Activated CD8-positive, alpha-beta memory T cell treated with anti-CD3 and anti-CD28 coated beads, Interleukin-2, amount 10 ng/mL, durations not matched to agents 7 days and 5 days (primary cell): Measurements from ENCODE around the gene BMP10. TPM values are rescaled to one million over a fixed set of nuclear protein-coding genes. Genes with fewer than 3 reads are reported as not detected.

ENCODE experiments used
- ATAC-seq: fragments of 150-1000 bp; cut with Tn5 transposase; one replicate; pipeline ENCODE4 v1.10.0; 2021; ENCODE audit warnings: moderate library complexity
- CTCF ChIA-PET: fragments of 350-600 bp; sonication (Branson Sonifier 250); formaldehyde crosslinking; loops from one replicate; lab custom pipeline; 2021; ENCODE audit warnings: antibody characterized with exemption; lab: Charles Lee
- DNase-seq: peaks from one replicate; pipeline ENCODE4 v3.0.0-alpha.2; 2020
- H3K27ac Mint-ChIP-seq: one replicate; pipeline ENCODE4 v1.8.0; 2021; ENCODE audit warnings: mild to moderate bottlenecking, mixed read lengths
- H3K27me3 Mint-ChIP-seq: one replicate; pipeline ENCODE4 v1.8.0; 2021; ENCODE audit warnings: mixed read lengths
- H3K36me3 Mint-ChIP-seq: one replicate; pipeline ENCODE4 v1.8.0; 2021; ENCODE audit warnings: mild to moderate bottlenecking, mixed read lengths
- H3K4me1 Mint-ChIP-seq: one replicate; pipeline ENCODE4 v1.8.0; 2021; ENCODE audit warnings: mixed read lengths
- H3K4me3 Mint-ChIP-seq: one replicate; pipeline ENCODE4 v1.8.0; 2021; ENCODE audit warnings: mild to moderate bottlenecking, moderate library complexity, mixed read lengths
- H3K9me3 Mint-ChIP-seq: one replicate; pipeline ENCODE4 v1.8.0; 2022; ENCODE audit warnings: low read depth, mixed read lengths
- total RNA-seq, 2 experiments: library from RNA; stranded (reverse); gene quantifications; one replicate each; pipeline ENCODE4 v1.2.3, GENCODE V29; 2021

BMP10 gene
- total RNA-seq, 2 experiments from 2014 or later = not detected

- H3K27me3 Mint-ChIP-seq = peaks cover 9% of the 10 kb centered on the region
- DNase-seq (no peak), ATAC-seq (no peak)
- CTCF ChIA-PET = no interaction called here
- H3K4me1 Mint-ChIP-seq = no peaks in the 10 kb centered on the region
- no peaks in the 10 kb centered on the region for H3K9me3 Mint-ChIP-seq
- H3K36me3 Mint-ChIP-seq = no peaks in the 10 kb centered on the region
- H3K4me3 Mint-ChIP-seq = no peak overlapping the region
- no peak overlapping the region for H3K27ac Mint-ChIP-seq
Observed at GRCh38 chr2:68885074-68885810, 14.0 kb upstream of the BMP10 start.

GRCh38 chr2:68880213-68880612, 9.0 kb upstream of the BMP10 start:
- no peak for ATAC-seq
- no peaks in the 10 kb centered on the region for H3K36me3 Mint-ChIP-seq
- CTCF ChIA-PET = interaction anchor here (1.4 kb wide), 1 partner anchor 25 kb away, joined by 3 read pairs; no protein-coding TSS in a partner anchor
- no peak overlapping the region for H3K27ac Mint-ChIP-seq
- no peaks in the 10 kb centered on the region for H3K4me1 Mint-ChIP-seq
- H3K27me3 Mint-ChIP-seq = peaks cover 33% of the 10 kb centered on the region
- no peaks in the 10 kb centered on the region for H3K9me3 Mint-ChIP-seq
- no peak for DNase-seq
- no peak overlapping the region for H3K4me3 Mint-ChIP-seq

- no peak overlapping the region for H3K27ac Mint-ChIP-seq
- no peaks in the 10 kb centered on the region for H3K4me1 Mint-ChIP-seq
- CTCF ChIA-PET = interaction anchor here (1.4 kb wide), 1 partner anchor 26 kb away, joined by 3 read pairs; no protein-coding TSS in a partner anchor
- ATAC-seq (no peak), DNase-seq (no peak)
- H3K36me3 Mint-ChIP-seq = no peaks in the 10 kb centered on the region
- no peaks in the 10 kb centered on the region for H3K9me3 Mint-ChIP-seq
- H3K4me3 Mint-ChIP-seq = no peak overlapping the region
- H3K27me3 Mint-ChIP-seq = peaks cover 33% of the 10 kb centered on the region
Observed at GRCh38 chr2:68879296-68879695, 8.1 kb upstream of the BMP10 start.

GRCh38 chr2:68878753-68879152, 7.6 kb upstream of the BMP10 start:
- H3K4me3 Mint-ChIP-seq = no peak overlapping the region
- ATAC-seq (no peak), DNase-seq (no peak)
- no peaks in the 10 kb centered on the region for H3K9me3 Mint-ChIP-seq
- no peaks in the 10 kb centered on the region for H3K4me1 Mint-ChIP-seq
- peaks cover 33% of the 10 kb centered on the region for H3K27me3 Mint-ChIP-seq
- H3K27ac Mint-ChIP-seq = no peak overlapping the region
- H3K36me3 Mint-ChIP-seq = no peaks in the 10 kb centered on the region
- CTCF ChIA-PET = interaction anchor here (1.4 kb wide), 1 partner anchor 27 kb away, joined by 3 read pairs; no protein-coding TSS in a partner anchor

GRCh38 chr2:68878071-68878711, 7.0 kb upstream of the BMP10 start:
- Mint-ChIP-seq H3K4me1 (no peaks in the 10 kb centered on the region), H3K27ac (no peak overlapping the region), H3K4me3 (no peak overlapping the region), H3K9me3 (no peaks in the 10 kb centered on the region), H3K27me3 (peaks cover 33% of the 10 kb centered on the region), H3K36me3 (no peaks in the 10 kb centered on the region)
- DNase-seq = no peak
- ATAC-seq = no peak
- CTCF ChIA-PET = no interaction called here

GRCh38 chr2:68877079-68877772, 6.0 kb upstream of the BMP10 start:
- Mint-ChIP-seq H3K4me3 (no peak overlapping the region), H3K36me3 (no peaks in the 10 kb centered on the region), H3K9me3 (no peaks in the 10 kb centered on the region), H3K27me3 (peaks cover 30% of the 10 kb centered on the region), H3K27ac (no peak overlapping the region), H3K4me1 (no peaks in the 10 kb centered on the region)
- ATAC-seq (no peak), DNase-seq (no peak)
- CTCF ChIA-PET = no interaction called here

GRCh38 chr2:68870215-68870614, 982 bp downstream of the BMP10 start:
- H3K4me3 Mint-ChIP-seq = no peak overlapping the region
- CTCF ChIA-PET = interaction anchor here (1.3 kb wide), 1 partner anchor 55 kb away, joined by 5 read pairs; no protein-coding TSS in a partner anchor
- H3K27ac Mint-ChIP-seq = no peak overlapping the region
- no peaks in the 10 kb centered on the region for H3K4me1 Mint-ChIP-seq
- H3K27me3 Mint-ChIP-seq = peaks cover 10% of the 10 kb centered on the region
- DNase-seq = no peak
- H3K9me3 Mint-ChIP-seq = no peaks in the 10 kb centered on the region
- H3K36me3 Mint-ChIP-seq = no peaks in the 10 kb centered on the region
- no peak for ATAC-seq

GRCh38 chr2:68865108-68865507, 6.1 kb downstream of the BMP10 start:
- ATAC-seq (no peak), DNase-seq (no peak)
- Mint-ChIP-seq H3K27ac (no peak overlapping the region), H3K4me1 (peaks cover 9% of the 10 kb centered on the region), H3K4me3 (no peak overlapping the region), H3K9me3 (no peaks in the 10 kb centered on the region), H3K27me3 (peaks cover 4% of the 10 kb centered on the region), H3K36me3 (no peaks in the 10 kb centered on the region)
- CTCF ChIA-PET = no interaction called here

GRCh38 chr2:68863996-68864395, 7.2 kb downstream of the BMP10 start:
- no peak overlapping the region for H3K27ac Mint-ChIP-seq

GRCh38 chr2:68862889-68863288, 8.3 kb downstream of the BMP10 start:
- ATAC-seq (no peak), DNase-seq (no peak)
- Mint-ChIP-seq H3K4me1 (peaks cover 12% of the 10 kb centered on the region), H3K36me3 (no peaks in the 10 kb centered on the region), H3K27ac (no peak overlapping the region), H3K27me3 (peaks cover 2% of the 10 kb centered on the region), H3K4me3 (no peak overlapping the region), H3K9me3 (no peaks in the 10 kb centered on the region)
- CTCF ChIA-PET = interaction anchor here (1.5 to 1.9 kb wide), 2 partner anchors 27 to 63 kb away, joined by 4 to 5 read pairs; no protein-coding TSS in a partner anchor

More at GRCh38 chr2:68863996-68864395, 7.2 kb downstream of the BMP10 start:
- Mint-ChIP-seq H3K4me3 (no peak overlapping the region), H3K36me3 (no peaks in the 10 kb centered on the region), H3K4me1 (peaks cover 9% of the 10 kb centered on the region), H3K9me3 (no peaks in the 10 kb centered on the region), H3K27me3 (peaks cover 6% of the 10 kb centered on the region)
- CTCF ChIA-PET = interaction anchor here (1.9 kb wide), 1 partner anchor 62 kb away, joined by 4 read pairs; no protein-coding TSS in a partner anchor
- ATAC-seq = no peak
- no peak for DNase-seq

GRCh38 chr2:68861330-68861729, 9.9 kb downstream of the BMP10 start:
- Mint-ChIP-seq H3K4me3 (no peak overlapping the region), H3K9me3 (no peaks in the 10 kb centered on the region), H3K36me3 (no peaks in the 10 kb centered on the region), H3K27ac (no peak overlapping the region), H3K27me3 (peaks cover 2% of the 10 kb centered on the region), H3K4me1 (peaks cover 16% of the 10 kb centered on the region)
- ATAC-seq = no peak
- CTCF ChIA-PET = no interaction called here
- DNase-seq = no peak

- Mint-ChIP-seq H3K4me1 (peaks cover 16% of the 10 kb centered on the region), H3K27me3 (peaks cover 2% of the 10 kb centered on the region), H3K9me3 (no peaks in the 10 kb centered on the region), H3K27ac (no peak overlapping the region), H3K4me3 (no peak overlapping the region), H3K36me3 (no peaks in the 10 kb centered on the region)
- DNase-seq (no peak), ATAC-seq (no peak)
- CTCF ChIA-PET = interaction anchor here (2.2 kb wide), 1 partner anchor 9 kb away, joined by 6 read pairs; no protein-coding TSS in a partner anchor
Observed at GRCh38 chr2:68860111-68860510, 11.1 kb downstream of the BMP10 start.

GRCh38 chr2:68857855-68858456, 13.2 kb downstream of the BMP10 start:
- no peaks in the 10 kb centered on the region for H3K9me3 Mint-ChIP-seq
- H3K27ac Mint-ChIP-seq = no peak overlapping the region
- no peaks in the 10 kb centered on the region for H3K36me3 Mint-ChIP-seq
- ATAC-seq (no peak), DNase-seq (no peak)
- H3K27me3 Mint-ChIP-seq = peaks cover 7% of the 10 kb centered on the region
- H3K4me3 Mint-ChIP-seq = no peak overlapping the region
- CTCF ChIA-PET = interaction anchor here (1.0 to 1.6 kb wide), 3 partner anchors 21 to 149 kb away, joined by 3 to 4 read pairs (median 3); no protein-coding TSS in a partner anchor
- H3K4me1 Mint-ChIP-seq = peaks cover 16% of the 10 kb centered on the region
